ENCODE data around the gene ARFGAP1.
"Not testable (repeated sequence)": the region's sequence is repeated elsewhere in the genome, so short reads cannot be mapped to it uniquely, and the experiment has no call there.

Gene ARFGAP1

DNA sequence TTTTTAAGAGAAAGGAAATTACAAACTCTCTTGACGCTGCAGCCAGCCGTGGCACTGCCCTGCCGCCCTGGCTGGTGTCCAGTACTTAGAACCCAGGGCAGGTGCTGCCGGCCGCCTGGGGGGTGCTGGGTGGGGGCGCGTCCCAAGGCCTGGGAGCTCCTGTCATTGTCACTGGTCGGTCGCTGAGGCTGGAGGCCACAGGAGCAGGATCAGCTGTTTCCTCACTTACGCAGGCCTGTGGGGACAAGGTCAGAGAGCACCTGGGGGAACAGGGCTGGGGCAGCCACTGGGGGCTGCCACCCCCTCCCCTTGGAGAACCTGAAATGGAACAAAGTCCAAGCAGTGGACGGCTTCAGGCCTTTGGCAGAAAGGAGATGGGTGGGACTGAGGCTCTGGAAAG, 31.3 kb upstream of the ARFGAP1 start:
- DNase-seq: no peak

- DNase-seq: no peak
These were observed 29.9 kb upstream of the ARFGAP1 start for GRCh38 chr20:63242736-63243135.

- DNase-seq: no peak
These were observed 28.9 kb upstream of the ARFGAP1 start for GRCh38 chr20:63243604-63244247.

GRCh38 chr20:63244468-63244867, 28.1 kb upstream of the ARFGAP1 start:
- no peak for DNase-seq

DNA sequence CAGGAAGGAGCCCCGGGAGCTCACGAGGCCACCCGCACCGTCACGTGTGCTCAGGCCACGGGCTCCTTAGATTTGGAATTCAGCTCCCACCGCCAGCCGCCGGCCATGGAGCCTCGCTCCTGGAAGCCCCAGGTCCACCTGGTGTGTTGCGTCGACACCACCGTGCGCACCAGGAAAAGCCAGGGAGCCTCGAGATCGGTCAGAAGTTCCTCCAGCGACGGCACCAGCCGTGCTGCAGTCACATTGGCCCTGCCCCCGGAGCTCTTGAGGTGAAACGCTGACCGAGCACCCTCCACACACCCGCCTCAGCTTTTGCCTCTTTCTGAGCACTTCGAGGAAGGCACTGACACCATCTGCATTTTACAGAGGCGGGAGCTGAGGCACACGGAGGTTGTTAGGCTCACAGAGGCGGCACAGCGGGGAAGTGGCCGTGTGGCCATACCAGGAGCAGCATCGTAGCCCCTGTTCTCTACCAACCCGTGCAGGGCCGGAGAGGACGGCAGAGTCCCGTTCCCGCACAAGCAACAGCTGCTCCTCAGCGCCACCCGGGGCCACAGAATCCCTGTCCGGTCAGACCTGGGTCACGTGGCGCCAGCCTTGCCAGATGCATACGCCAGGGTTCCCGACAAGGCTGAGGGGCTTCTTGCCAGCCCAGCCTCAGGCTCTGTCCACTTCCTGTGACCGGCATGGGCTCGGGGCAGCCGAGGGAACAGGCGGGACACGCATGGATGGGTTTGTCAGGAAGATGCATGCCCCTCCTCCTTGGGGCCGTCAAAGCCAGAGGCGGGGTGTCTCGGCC, 25.9 kb upstream of the ARFGAP1 start:
- DNase-seq: no peak

GRCh38 chr20:63247671-63248228, 24.9 kb upstream of the ARFGAP1 start:
- no peak for DNase-seq

- no peak for DNase-seq
These were observed 23.6 kb upstream of the ARFGAP1 start for GRCh38 chr20:63248835-63249591.

- no peak for DNase-seq
These were observed 22.7 kb upstream of the ARFGAP1 start for GRCh38 chr20:63249891-63250290.

DNA sequence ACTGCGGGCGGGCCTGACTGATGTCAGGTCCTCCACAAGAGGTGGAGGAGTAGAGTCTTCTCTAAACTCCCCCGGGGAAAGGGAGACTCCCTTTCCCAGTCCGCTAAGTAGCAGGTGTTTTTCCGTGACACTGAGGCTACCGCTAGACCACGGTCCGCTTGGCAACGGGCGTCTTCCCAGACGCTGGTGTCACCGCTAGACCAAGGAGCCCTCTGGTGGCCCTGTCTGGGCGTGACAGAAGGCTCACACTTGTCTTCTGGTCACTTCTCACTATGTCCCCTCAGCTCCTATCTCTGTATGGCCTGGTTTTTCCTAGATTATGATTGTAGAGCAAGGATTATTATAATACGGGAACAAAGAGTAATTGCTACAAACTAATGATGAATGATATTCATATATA, 21.3 kb upstream of the ARFGAP1 start:
- not testable (repeated sequence) for DNase-seq

GRCh38 chr20:63252284-63252711, 20.3 kb upstream of the ARFGAP1 start:
- no peak for DNase-seq

DNA sequence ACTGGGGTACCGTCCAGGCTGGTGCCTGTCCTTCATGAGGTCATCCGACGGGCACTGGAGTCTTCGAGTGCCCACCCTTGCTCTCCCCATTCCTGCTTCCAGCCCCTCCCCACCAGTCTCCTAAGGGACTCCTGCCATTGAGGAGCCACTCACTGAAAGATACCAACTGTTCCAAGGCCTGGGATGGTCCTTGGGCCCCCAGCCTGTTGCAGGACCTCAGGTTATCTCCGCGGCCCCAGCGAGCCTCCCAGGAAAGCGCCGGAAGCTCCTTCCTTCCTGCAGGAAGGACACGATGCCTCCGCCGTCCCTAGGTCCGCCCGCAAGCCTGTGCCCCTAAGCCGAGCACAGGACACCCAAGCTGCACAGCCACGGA, 19.6 kb upstream of the ARFGAP1 start:
- DNase-seq: no peak

- DNase-seq: no peak
These were observed 19.0 kb upstream of the ARFGAP1 start for GRCh38 chr20:63253438-63254231.

- DNase-seq: no peak
These were observed 18.4 kb upstream of the ARFGAP1 start, which contains the start of gene NKAIN4 for GRCh38 chr20:63254232-63254605. Gene NKAIN4, minus strand, starts transcription at chr20:63254463. Its CDS starts 13 bp downstream, at chr20:63254450.

GRCh38 chr20:63254606-63255384, 17.8 kb upstream of the ARFGAP1 start:
- no peak for DNase-seq

DNA sequence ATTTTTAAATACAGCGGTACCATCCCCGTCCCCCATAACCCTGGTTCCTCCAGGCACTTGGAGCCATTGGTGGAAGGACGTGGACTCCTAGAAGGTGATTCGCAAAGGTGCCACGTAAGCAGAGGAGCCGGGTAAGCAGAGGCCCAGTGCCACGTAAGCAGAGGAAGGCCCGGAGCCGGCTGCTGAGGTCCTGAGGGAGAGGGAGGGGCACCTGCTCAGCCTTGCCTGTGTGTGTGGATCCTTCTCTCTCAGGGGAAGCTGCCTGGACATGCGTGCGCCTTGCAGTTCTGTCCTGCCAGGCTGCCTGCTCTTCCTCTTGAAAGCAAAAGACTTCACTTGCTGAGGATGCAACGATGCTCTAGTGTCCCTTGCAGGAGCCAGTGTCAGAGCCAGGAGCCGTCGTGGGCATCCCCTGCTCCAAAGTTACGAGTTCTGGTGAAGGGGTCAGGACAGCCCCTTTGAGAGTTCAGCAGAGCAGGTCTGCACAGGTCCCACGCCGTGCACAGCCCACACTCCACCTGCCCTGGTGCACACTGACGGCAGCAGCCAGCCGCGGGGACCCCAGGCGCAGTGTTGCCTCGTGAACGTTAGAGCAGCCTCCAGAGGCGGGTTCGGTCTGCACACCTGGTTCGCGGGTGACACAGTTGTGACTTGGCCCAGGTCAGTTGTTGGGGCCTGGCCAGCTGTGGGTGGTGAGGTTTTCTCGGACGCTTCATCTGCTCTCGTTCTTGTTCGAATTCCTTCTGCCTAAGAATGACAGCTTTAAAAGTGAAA, 16.5 kb upstream of the ARFGAP1 start:
- no peak for DNase-seq

DNA sequence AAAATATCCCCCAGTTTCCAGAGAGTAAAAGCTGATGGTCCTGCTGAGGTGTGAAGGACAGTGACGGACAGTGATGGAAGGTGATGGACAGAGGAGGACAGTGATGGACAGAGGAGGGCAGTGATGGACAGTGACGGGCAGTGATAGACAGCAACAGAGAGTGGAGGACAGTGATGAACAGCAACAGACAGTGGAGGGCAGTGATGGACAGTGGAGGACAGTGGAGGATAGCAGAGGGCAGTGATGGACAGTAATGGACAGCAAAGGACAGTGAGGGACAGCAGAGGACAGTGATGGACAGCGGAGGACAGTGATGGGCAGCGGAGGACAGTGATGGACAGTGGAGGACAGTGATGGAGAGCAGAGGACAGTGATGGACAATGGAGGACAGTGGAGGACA, 15.7 kb upstream of the ARFGAP1 start:
- DNase-seq: no peak

- no peak for DNase-seq
These were observed 15.0 kb upstream of the ARFGAP1 start for GRCh38 chr20:63257629-63258028.

GRCh38 chr20:63258781-63259180, 13.8 kb upstream of the ARFGAP1 start:
- DNase-seq: no peak

GRCh38 chr20:63259734-63260460, 12.7 kb upstream of the ARFGAP1 start:
- no peak for DNase-seq

GRCh38 chr20:63260521-63260920, 12.1 kb upstream of the ARFGAP1 start:
- no peak for DNase-seq
